Measurements from ENCODE around the gene MED4.

GRCh38 chr13:48068952-48069351 lies 26.0 kb downstream of the MED4 start:
- TF ChIP-seq CTCF (IDR thresholded peaks at IDR 0.05) (no peak), POLR2A (IDR thresholded peaks at IDR 0.05) (no peak)

All from thyroid gland (tissue), 4 donors.